GM18873 (cell line): ENCODE data around the gene OSBPL10.
"Not testable (repeated sequence)": the region's sequence is repeated elsewhere in the genome, so short reads cannot be mapped to it uniquely, and the experiment has no call there.

Experiments used
- ATAC-seq: cut with Tn5 transposase; IDR thresholded peaks from one replicate; pipeline ENCODE4 v1.9.1; 2021; ENCODE audit warnings: mild to moderate bottlenecking, moderate library complexity, moderate number of reproducible peaks; ENCODE audit not compliant: unreplicated experiment, low FRiP score

The OSBPL10 gene

GRCh38 chr3:31862666-31863279 is 118.3 kb downstream of the OSBPL10 start:
- no peak for ATAC-seq

- no peak for ATAC-seq
These were observed 119.2 kb downstream of the OSBPL10 start for GRCh38 chr3:31861826-31862225.

GRCh38 chr3:31860642-31861041 is 120.4 kb downstream of the OSBPL10 start:
- not testable (repeated sequence) for ATAC-seq

- ATAC-seq = no peak
These were observed 121.8 kb downstream of the OSBPL10 start for GRCh38 chr3:31859245-31859644.

GRCh38 chr3:31858439-31858838 is 122.6 kb downstream of the OSBPL10 start:
- no peak for ATAC-seq

- no peak for ATAC-seq
These were observed 127.5 kb downstream of the OSBPL10 start for GRCh38 chr3:31853580-31853979.

GRCh38 chr3:31851278-31851677 is 129.8 kb downstream of the OSBPL10 start:
- ATAC-seq = no peak

- ATAC-seq = no peak
These were observed 132.2 kb downstream of the OSBPL10 start for GRCh38 chr3:31848911-31849310.

- no peak for ATAC-seq
These were observed 132.8 kb downstream of the OSBPL10 start for GRCh38 chr3:31848163-31848818.

GRCh38 chr3:31847760-31848159 is 133.3 kb downstream of the OSBPL10 start:
- ATAC-seq = no peak

GRCh38 chr3:31841515-31841914 is 139.5 kb downstream of the OSBPL10 start:
- ATAC-seq = no peak

GRCh38 chr3:31840252-31840651 is 140.8 kb downstream of the OSBPL10 start:
- ATAC-seq = no peak

- no peak for ATAC-seq
These were observed 141.7 kb downstream of the OSBPL10 start for GRCh38 chr3:31839144-31839917.

- no peak for ATAC-seq
These were observed 144.7 kb downstream of the OSBPL10 start for GRCh38 chr3:31836131-31837075.

GRCh38 chr3:31833391-31834190 is 147.5 kb downstream of the OSBPL10 start:
- ATAC-seq = no peak

- ATAC-seq = no peak
These were observed 148.5 kb downstream of the OSBPL10 start for GRCh38 chr3:31832551-31832950.

GRCh38 chr3:31831591-31831990 is 149.5 kb downstream of the OSBPL10 start:
- ATAC-seq = no peak

GRCh38 chr3:31829826-31830426 is 151.1 kb downstream of the OSBPL10 start:
- ATAC-seq = no peak

- ATAC-seq = no peak
These were observed 152.1 kb downstream of the OSBPL10 start for GRCh38 chr3:31829010-31829409.
